Measurements from ENCODE around the gene RIPK4. TPM values are rescaled to one million over a fixed set of nuclear protein-coding genes. Genes with fewer than 3 reads are reported as not detected.

RIPK4 gene
- total RNA-seq = 10 to 100 TPM in 1 of 7 donors, 1 to 10 TPM in 3, under 1 TPM in 3; 0.08 to 12.4 (median 1.5) TPM
- under 1 TPM; 0.08 to 0.10 TPM for polyA plus RNA-seq
- long read RNA-seq, donor 1, partial matches to known transcripts = 0 of 1 reads
- long read RNA-seq, donor 1, other reads (novel, unspliced or antisense) = 0 of 1 reads
- long read RNA-seq, donor 2, partial matches to known transcripts = 0 of 1 reads
- long read RNA-seq, donor 2, other reads (novel, unspliced or antisense) = 0 of 1 reads
- long read RNA-seq, donor 3, transcript RIPK4-201 (8 exons, 3,889 nt) = major isoform, 7 of 11 reads
- long read RNA-seq, donor 3, partial matches to known transcripts = 2 of 11 reads
- long read RNA-seq, donor 3, other reads (novel, unspliced or antisense) = 2 of 11 reads

- H3K4me3 ChIP-seq = peak within 1 kb of the TSS; percentile 23
- H3K36me3 ChIP-seq = no peaks in the 10 kb centered on the region
- no peaks in the 10 kb centered on the region for H3K4me1 ChIP-seq (ENCODE audit: insufficient read depth)
- DNase-seq = no peak
- peak within 1 kb of the TSS in 1 of 2 donors; percentile 16 for H3K27ac ChIP-seq
- intact Hi-C loops (cut with DNase I) = no loop called here
- no peaks in the 10 kb centered on the region for H3K27me3 ChIP-seq
- WGBS, 3 donors = 4 to 10% (median 5%) methylated on average over 21 to 53 of the region's 53 CpGs
- TF ChIP-seq CTCF (IDR thresholded peaks at IDR 0.05) (no peak), EP300 (IDR thresholded peaks at IDR 0.05) (no peak), POLR2A (IDR thresholded peaks at IDR 0.05) (no peak)
- no peaks in the 10 kb centered on the region for H3K9me3 ChIP-seq
Measured at GRCh38 chr21:41766883-41767605, at the start of gene RIPK4. TSS of gene RIPK4 (minus strand) at chr21:41767052. CDS start at chr21:41767041, 11 bp downstream.

GRCh38 chr21:41815652-41816582, 49.1 kb upstream of the RIPK4 start:
- TF ChIP-seq CTCF (IDR thresholded peaks at IDR 0.05) (no peak), POLR2A (IDR thresholded peaks at IDR 0.05) (no peak), EP300 (IDR thresholded peaks at IDR 0.05) (no peak)
- Histone ChIP-seq H3K9me3 (no peaks in the 10 kb centered on the region), H3K4me3 (no peak overlapping the region), H3K27ac (no peak overlapping the region), H3K36me3 (no peaks in the 10 kb centered on the region), H3K4me1 (ENCODE audit: insufficient read depth) (no peaks in the 10 kb centered on the region), H3K27me3 (no peaks in the 10 kb centered on the region)
- intact Hi-C loops (cut with DNase I) = loop anchor here (1.0 to 10.0 kb wide), 7 partner anchors 59 to 531 kb away; partner anchors contain the start of gene PRDM15 (in 1 of the 4)
- WGBS, 3 donors = 86 to 92% (median 86%) methylated on average over 43 to 50 of the region's 50 CpGs
- DNase-seq = no peak

GRCh38 chr21:41813226-41813625, 46.4 kb upstream of the RIPK4 start:
- no peaks in the 10 kb centered on the region for H3K4me1 ChIP-seq (ENCODE audit: insufficient read depth)
- WGBS, 3 donors = 90 to 97% (median 92%) methylated on average over 11 of the region's 11 CpGs
- no peaks in the 10 kb centered on the region for H3K9me3 ChIP-seq
- H3K4me3 ChIP-seq = no peak overlapping the region
- no peaks in the 10 kb centered on the region for H3K27me3 ChIP-seq
- intact Hi-C loops (cut with DNase I) = loop anchor here in 2 of 4 donors (10.0 kb wide), 3 partner anchors 62 to 528 kb away; partner anchors contain the start of gene PRDM15 (in 1 of the 2)
- H3K27ac ChIP-seq = no peak overlapping the region
- H3K36me3 ChIP-seq = no peaks in the 10 kb centered on the region
- TF ChIP-seq CTCF (IDR thresholded peaks at IDR 0.05) (no peak), POLR2A (IDR thresholded peaks at IDR 0.05) (no peak), EP300 (IDR thresholded peaks at IDR 0.05) (no peak)
- DNase-seq = no peak

- TF ChIP-seq POLR2A (IDR thresholded peaks at IDR 0.05) = no peak
- no peak for TF ChIP-seq EP300 (IDR thresholded peaks at IDR 0.05)
- TF ChIP-seq CTCF (IDR thresholded peaks at IDR 0.05) = no peak
- no peak overlapping the region for H3K4me3 ChIP-seq
- H3K4me1 ChIP-seq (ENCODE audit: insufficient read depth) = no peaks in the 10 kb centered on the region
- DNase-seq = no peak
- 87 to 93% (median 87%) methylated on average over 13 of the region's 13 CpGs for WGBS, 3 donors
- no peak overlapping the region for H3K27ac ChIP-seq
- no peaks in the 10 kb centered on the region for H3K36me3 ChIP-seq
- H3K27me3 ChIP-seq = no peaks in the 10 kb centered on the region
- intact Hi-C loops (cut with DNase I) = loop anchor here in 2 of 4 donors (10.0 kb wide), 3 partner anchors 62 to 528 kb away; partner anchors contain the start of gene PRDM15 (in 1 of the 2)
- H3K9me3 ChIP-seq = no peaks in the 10 kb centered on the region
Measured at GRCh38 chr21:41812679-41813078, 45.8 kb upstream of the RIPK4 start.

All from ovary (tissue), 10 donors.